Retinal pigment epithelial cell (primary cell): ENCODE measurements around the gene GMPR.

Source experiments
- DNase-seq: peaks from one replicate; pipeline ENCODE4 v3.0.0-alpha.2; 2010; ENCODE audit warnings: low read depth
- H3K4me3 ChIP-seq: 2 replicates; pipeline ENCODE4 v1.5.1; 2011; ENCODE audit warnings: mild to moderate bottlenecking, low read length, control low read depth, moderate library complexity
- TF ChIP-seq, protein P1 (sequence below): conservative IDR thresholded peaks from 2 replicates; pipeline ENCODE4 v1.5.1; 2011; ENCODE audit warnings: low read depth, low read length, control low read depth, inconsistent platforms

Gene GMPR

DNA sequence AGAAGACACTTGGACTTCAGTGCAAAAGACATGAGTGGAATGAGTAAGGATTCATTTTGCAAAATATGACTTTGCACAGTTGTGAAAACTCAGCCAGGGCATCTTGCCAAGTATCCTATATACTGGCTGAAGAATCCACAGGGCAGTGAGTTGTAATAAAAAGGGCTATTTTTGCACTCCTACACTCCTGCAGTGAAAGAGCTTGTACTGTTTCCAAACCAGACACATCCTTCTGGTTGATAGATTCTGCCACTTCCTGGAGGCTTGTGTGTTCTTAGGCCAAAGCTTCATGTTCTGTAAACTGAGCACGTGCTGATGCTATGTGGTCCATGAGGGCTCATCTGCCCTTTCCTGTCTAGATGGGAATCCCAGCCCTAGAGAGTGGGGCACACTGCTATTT lies 34.9 kb downstream of the GMPR start:
- TF ChIP-seq, protein P1, sequence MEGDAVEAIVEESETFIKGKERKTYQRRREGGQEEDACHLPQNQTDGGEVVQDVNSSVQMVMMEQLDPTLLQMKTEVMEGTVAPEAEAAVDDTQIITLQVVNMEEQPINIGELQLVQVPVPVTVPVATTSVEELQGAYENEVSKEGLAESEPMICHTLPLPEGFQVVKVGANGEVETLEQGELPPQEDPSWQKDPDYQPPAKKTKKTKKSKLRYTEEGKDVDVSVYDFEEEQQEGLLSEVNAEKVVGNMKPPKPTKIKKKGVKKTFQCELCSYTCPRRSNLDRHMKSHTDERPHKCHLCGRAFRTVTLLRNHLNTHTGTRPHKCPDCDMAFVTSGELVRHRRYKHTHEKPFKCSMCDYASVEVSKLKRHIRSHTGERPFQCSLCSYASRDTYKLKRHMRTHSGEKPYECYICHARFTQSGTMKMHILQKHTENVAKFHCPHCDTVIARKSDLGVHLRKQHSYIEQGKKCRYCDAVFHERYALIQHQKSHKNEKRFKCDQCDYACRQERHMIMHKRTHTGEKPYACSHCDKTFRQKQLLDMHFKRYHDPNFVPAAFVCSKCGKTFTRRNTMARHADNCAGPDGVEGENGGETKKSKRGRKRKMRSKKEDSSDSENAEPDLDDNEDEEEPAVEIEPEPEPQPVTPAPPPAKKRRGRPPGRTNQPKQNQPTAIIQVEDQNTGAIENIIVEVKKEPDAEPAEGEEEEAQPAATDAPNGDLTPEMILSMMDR: no peak

DNA sequence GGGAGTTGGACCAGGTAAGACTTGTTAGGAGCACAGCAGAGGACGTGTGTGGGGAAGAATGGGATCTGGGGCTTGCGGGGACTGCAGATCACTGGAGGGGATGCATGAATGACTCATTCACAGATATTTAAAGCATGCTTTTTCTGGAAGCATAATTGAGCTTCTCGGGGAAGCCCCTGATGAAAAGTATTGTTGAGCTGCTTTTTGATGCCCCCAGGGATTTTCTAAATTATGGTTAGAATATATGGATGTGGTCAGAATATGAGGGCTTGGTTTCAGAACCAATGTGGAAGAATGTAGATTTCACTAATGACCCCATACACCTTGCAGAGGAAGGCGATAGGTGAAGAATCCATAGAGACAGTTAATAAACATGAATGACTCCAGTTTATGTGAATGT lies 36.1 kb downstream of the GMPR start:
- TF ChIP-seq, protein P1: no peak
- no peak for DNase-seq
- H3K4me3 ChIP-seq: no peak overlapping the region

More for the DNA sequence above, 34.9 kb downstream of the GMPR start:
- no peak overlapping the region for H3K4me3 ChIP-seq
- DNase-seq: no peak

DNA sequence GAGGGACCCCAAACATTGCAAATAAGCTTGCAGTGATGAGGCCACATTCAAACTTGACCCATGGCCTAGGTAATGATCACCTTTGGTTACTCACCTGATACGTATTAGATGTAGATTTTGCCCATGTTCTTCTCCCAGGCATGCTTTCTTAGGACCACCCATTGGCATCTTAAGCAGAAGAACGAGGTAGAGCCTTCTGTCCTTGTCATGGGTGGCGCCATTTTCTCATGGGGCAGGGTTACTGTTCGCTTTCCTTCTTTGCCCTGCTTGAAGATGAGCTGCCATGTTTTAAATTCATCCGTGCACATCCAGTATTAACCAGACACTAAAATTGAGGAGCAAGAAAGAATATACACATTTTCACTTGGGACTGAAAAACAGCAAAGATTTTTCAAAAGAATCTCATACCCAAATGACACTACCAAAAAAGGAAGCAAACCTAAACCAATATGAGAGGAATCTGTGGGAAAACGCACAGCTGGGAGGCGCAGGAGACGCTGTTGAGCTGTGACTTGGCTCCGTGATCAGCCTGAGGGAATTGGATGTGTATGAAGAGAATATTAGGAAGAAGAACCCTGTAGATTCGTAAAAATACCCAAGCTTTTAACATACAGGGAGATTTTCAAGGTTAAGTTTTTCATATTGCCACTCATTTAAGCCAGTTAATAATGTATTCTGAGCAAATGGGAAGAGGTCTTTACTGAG lies 36.6 kb downstream of the GMPR start:
- H3K4me3 ChIP-seq: no peak overlapping the region
- DNase-seq: no peak
- TF ChIP-seq, protein P1: no peak

DNA sequence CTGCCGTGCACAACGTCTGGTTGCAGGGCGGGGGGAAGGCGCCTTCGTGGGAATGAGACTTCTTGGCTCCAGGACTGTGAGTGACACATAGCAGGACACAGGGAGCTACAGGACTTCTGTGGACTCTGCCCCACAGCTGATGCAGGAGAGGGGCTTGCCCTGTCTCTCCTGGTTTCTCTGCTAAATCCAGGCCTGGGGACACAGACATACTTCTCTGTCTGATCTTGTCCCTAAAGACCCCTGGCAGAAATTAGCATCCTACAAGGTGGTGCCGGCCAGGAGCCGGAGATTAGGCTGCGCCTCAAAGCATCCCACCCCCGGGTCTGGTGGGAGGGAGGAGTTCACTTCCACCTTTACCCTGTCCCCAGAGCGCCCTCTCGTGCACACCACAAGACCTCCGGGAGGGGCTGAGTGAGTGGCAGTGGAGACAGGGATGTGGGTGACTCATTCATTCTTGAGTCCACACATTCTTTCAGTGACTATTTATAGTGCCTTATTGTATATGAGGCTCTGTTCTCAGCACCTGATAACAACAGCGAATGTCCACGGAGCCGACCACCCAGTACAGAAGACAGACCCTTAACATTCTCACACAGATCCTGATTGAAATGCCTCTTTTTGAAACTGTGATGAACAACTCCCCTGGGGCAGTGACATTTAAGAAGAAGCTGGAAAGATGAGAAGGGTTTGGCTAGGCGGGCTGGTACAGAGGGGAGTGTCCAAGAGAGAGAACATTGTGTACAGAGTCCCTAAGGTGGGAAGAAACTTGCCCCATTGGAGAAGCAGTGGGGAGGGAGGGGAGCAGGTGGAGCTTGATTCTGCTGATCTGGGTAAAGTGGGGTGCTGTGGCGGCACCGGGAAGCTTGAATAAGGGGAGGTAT lies 39.0 kb downstream of the GMPR start:
- TF ChIP-seq, protein P1: peak; percentile 66
- peak; percentile 94 for DNase-seq
- H3K4me3 ChIP-seq: no peak overlapping the region

DNA sequence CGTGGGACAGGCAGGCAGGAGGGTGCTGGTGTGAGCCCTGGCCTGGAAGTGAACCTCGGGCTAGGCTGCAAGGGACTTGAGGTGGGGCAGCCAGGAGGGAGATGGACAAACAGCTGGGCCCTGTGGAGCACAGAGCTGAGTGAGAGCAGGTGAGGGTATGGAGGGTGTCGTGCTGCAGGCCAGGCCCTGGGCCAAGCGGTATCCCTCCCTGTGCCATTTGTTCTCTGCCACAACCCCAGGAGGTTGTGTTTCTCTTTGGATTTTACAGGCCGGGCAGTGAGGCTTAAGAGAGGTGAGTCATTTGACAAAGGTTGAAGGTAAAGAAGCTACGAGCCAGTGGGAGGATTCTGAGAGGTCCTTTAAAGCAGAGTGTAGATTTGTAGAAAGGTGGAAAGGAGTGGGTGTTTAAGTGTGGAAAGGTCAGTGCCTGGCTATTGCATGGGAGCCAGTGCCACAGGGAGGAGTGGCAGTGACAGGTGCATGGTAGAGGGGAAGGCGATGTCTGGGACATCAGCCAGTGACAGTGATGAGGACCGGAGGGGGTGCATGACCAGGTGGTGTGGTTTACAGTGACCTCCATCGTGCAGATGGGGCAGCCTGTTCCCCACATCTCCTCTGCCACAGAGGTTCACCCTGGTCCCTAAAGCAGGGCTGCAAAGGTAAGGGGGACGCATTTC lies 39.8 kb downstream of the GMPR start:
- no peak for DNase-seq
- H3K4me3 ChIP-seq: no peak overlapping the region

DNA sequence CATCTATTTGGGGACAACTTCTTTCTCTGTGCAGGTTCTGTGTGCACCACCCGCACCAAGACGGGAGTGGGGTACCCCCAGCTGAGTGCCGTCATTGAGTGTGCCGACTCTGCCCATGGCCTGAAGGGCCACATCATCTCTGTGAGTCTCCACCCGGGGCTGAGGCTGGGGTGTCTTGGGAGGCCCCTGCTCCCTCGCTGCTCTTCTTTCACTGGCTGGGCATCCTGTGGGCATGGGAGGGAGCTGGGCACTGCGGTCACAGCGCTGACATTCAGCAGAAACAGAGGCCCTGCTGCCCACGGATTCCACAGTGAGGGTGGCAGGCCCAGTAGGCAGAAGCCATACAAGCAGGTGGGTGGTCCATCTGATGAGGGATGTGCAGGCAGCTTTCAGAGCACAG lies 40.4 kb downstream of the GMPR start:
- TF ChIP-seq, protein P1: no peak
- no peak for DNase-seq
- no peak overlapping the region for H3K4me3 ChIP-seq

More for the DNA sequence above, 39.8 kb downstream of the GMPR start:
- TF ChIP-seq, protein P1: no peak
